Panc1 (cell line): ENCODE results near the gene IGFLR1. TPM values are rescaled to one million over a fixed set of nuclear protein-coding genes. Genes with fewer than 3 reads are reported as not detected.
"Not testable (repeated sequence)": the region's sequence is repeated elsewhere in the genome, so short reads cannot be mapped to it uniquely, and the experiment has no call there.

ENCODE experiments used
- ATAC-seq: fragments of 200-7000 bp; cut with Tn5 transposase; 2 replicates; pipeline ENCODE4 v1.9.1; 2020; ENCODE audit warnings: mild to moderate bottlenecking, moderate library complexity
- BruUV-seq: library from RNA; stranded (reverse); fragments of 400-500 nt; replicated peaks from 2 replicates; lab custom pipeline; 2021; lab: Mats Ljungman, UMichigan
- CTCF ChIA-PET: fragments of 300-600 bp; sonication (Branson Sonifier 250); formaldehyde crosslinking; loops from one replicate; lab custom pipeline; 2022; ENCODE audit warnings: antibody characterized with exemption; lab: Charles Lee
- POLR2A ChIA-PET: fragments of 300-600 bp; sonication (Branson Sonifier 250); formaldehyde crosslinking; loops from one replicate; lab custom pipeline; 2022; ENCODE audit warnings: antibody characterized with exemption; lab: Charles Lee
- DNase-seq: peaks from one replicate; pipeline ENCODE4 v3.0.0-alpha.2; 2010; ENCODE audit warnings: low read depth, low spot score
- H3K27ac ChIP-seq: 2 replicates; pipeline ENCODE4 v1.5.1; 2011; ENCODE audit warnings: mild to moderate bottlenecking, low read length, inconsistent platforms
- H3K27me3 ChIP-seq: fragments of 200-500 bp; sonication (Bioruptor generic); 2 replicates; pipeline ENCODE4 v1.6.0; 2014; ENCODE audit warnings: low read length, inconsistent platforms; ENCODE audit not compliant: control insufficient read depth, insufficient read depth
- H3K36me3 ChIP-seq: fragments of 200-500 bp; sonication (Bioruptor generic); 2 replicates; pipeline ENCODE4 v1.5.1; 2014; ENCODE audit warnings: inconsistent platforms, mild to moderate bottlenecking, low read length, moderate library complexity; ENCODE audit not compliant: control insufficient read depth, insufficient read depth
- H3K4me1 ChIP-seq: 2 replicates; pipeline ENCODE4 v1.5.1; 2011; ENCODE audit warnings: inconsistent platforms, mild to moderate bottlenecking, low read length, moderate library complexity; ENCODE audit not compliant: control insufficient read depth, insufficient read depth
- H3K4me3 ChIP-seq, 2 experiments: 2 replicates each; pipeline ENCODE4 v1.5.1; 2011 to 2012; ENCODE audit warnings: low read depth in 2 of 2, low read length in 2 of 2, mild to moderate bottlenecking in 2 of 2, inconsistent platforms in 1 of 2, moderate library complexity in 1 of 2
- H3K9me3 ChIP-seq: fragments of 200-500 bp; sonication (Bioruptor generic); 2 replicates; pipeline ENCODE4 v1.5.1; 2014; ENCODE audit warnings: low read depth, mild to moderate bottlenecking, inconsistent platforms, low read length, moderate library complexity; ENCODE audit not compliant: control insufficient read depth, insufficient read depth
- POLR2AphosphoS5 ChIP-seq: IDR thresholded peaks from 2 replicates; pipeline ENCODE4 v1.6.1; 2012; ENCODE audit warnings: mild to moderate bottlenecking, low read depth, low read length, moderate library complexity
- REST ChIP-seq, 2 experiments: IDR thresholded peaks; 2 replicates each; pipeline ENCODE4 v1.6.1; 2011 to 2012; ENCODE audit warnings: low read depth in 2 of 2, control low read depth in 1 of 2, low read length in 1 of 2, mild to moderate bottlenecking in 1 of 2, moderate library complexity in 1 of 2; ENCODE audit not compliant: insufficient read depth in 1 of 2
- SIN3A ChIP-seq: IDR thresholded peaks from 2 replicates; pipeline ENCODE4 v1.6.1; 2012; ENCODE audit warnings: low read depth, mild to moderate bottlenecking, low read length, moderate library complexity, borderline replicate concordance; ENCODE audit not compliant: insufficient read depth
- TCF7L2 ChIP-seq: IDR thresholded peaks from 2 replicates; pipeline ENCODE4 v1.6.1; 2011; ENCODE audit warnings: mild to moderate bottlenecking, low read depth, low read length, inconsistent platforms
- in situ Hi-C: cut with HindIII; loops from 2 replicates; pipeline ENCODE4 v1.10.0; 2016; ENCODE audit warnings: low sequenced_read_pairs, low pct_unique_long_range_greater_than_20kb
- intact Hi-C: fragments of 100-400 bp; cut with micrococcal nuclease; formaldehyde crosslinking; loops from one replicate; pipeline ENCODE4 v1.10.0; 2022; ENCODE audit not compliant: unreplicated experiment
- total RNA-seq: library from RNA; stranded (reverse); gene quantifications from one replicate; pipeline ENCODE4 v1.2.1, GENCODE V29; 2021; ENCODE audit not compliant: unreplicated experiment
- TF ChIP-seq, protein P1 (sequence below): fragments of 450-650 bp; IDR thresholded peaks from 2 replicates; pipeline ENCODE4 v1.5.1; 2017; ENCODE audit warnings: mild to moderate bottlenecking

Gene IGFLR1
- total RNA-seq, 1 experiment from 2014 or later: 12.5 TPM

DNA sequence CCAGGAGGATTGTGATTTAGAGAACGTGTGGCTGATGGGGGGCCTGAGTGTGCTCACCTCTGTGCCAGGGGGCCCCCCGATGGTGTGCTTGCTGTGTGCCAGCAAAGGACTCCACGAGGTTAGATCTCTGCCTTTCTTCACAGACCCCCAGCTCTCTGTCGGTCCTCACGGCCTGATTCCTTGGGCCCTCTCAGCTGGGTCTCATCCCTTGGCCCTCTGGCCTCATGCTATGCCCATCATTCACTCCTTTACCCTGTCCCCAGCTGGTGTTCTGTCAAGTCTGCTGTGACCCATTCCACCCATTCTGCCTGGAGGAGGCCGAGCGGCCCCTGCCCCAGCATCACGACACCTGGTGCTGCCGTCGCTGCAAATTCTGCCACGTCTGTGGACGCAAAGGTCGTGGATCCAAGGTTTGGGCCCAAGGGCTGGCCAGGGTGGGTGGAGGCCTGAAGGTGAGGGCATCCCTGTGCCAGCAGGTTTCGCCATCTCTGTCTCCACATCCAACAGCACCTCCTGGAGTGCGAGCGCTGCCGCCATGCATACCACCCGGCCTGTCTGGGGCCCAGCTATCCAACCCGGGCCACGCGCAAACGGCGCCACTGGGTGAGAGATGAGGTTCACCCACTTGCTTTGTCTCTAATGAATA, 16.9 kb downstream of the IGFLR1 start:
- DNase-seq (no peak), ATAC-seq (no peak)
- H3K27ac ChIP-seq: no peak overlapping the region
- TF ChIP-seq REST (IDR thresholded peaks at IDR 0.05; ENCODE audit: insufficient read depth in 1 of 2, low read depth in 2 of 2, low read length in 1 of 2) (no peak), SIN3A (no peak), TCF7L2 (no peak), POLR2AphosphoS5 (no peak)
- TF ChIP-seq, protein P1, sequence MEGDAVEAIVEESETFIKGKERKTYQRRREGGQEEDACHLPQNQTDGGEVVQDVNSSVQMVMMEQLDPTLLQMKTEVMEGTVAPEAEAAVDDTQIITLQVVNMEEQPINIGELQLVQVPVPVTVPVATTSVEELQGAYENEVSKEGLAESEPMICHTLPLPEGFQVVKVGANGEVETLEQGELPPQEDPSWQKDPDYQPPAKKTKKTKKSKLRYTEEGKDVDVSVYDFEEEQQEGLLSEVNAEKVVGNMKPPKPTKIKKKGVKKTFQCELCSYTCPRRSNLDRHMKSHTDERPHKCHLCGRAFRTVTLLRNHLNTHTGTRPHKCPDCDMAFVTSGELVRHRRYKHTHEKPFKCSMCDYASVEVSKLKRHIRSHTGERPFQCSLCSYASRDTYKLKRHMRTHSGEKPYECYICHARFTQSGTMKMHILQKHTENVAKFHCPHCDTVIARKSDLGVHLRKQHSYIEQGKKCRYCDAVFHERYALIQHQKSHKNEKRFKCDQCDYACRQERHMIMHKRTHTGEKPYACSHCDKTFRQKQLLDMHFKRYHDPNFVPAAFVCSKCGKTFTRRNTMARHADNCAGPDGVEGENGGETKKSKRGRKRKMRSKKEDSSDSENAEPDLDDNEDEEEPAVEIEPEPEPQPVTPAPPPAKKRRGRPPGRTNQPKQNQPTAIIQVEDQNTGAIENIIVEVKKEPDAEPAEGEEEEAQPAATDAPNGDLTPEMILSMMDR: no peak
- in situ Hi-C loops (no loop called here), intact Hi-C loops (no loop called here)
- ChIA-PET POLR2A (interaction anchor here (0.5 kb wide), 1 partner anchor 787 kb away, joined by 5 read pairs; no protein-coding TSS in a partner anchor), CTCF (no interaction called here)
- H3K36me3 ChIP-seq: peaks cover 30% of the 10 kb centered on the region
- H3K4me1 ChIP-seq: no peaks in the 10 kb centered on the region
- H3K27me3 ChIP-seq: no peaks in the 10 kb centered on the region
- BruUV-seq: no TSS peak
- H3K4me3 ChIP-seq: no peak overlapping the region
- no peaks in the 10 kb centered on the region for H3K9me3 ChIP-seq

- in situ Hi-C loops: no loop called here
- Histone ChIP-seq H3K27me3 (no peaks in the 10 kb centered on the region), H3K4me1 (peaks cover under 1% of the 10 kb centered on the region; the same call in 1 of the 2 replicates), H3K27ac (no peak overlapping the region), H3K4me3 (no peak overlapping the region), H3K9me3 (no peaks in the 10 kb centered on the region), H3K36me3 (peaks cover 30% of the 10 kb centered on the region)
- ChIA-PET CTCF (no interaction called here), POLR2A (interaction anchor here (0.5 kb wide), 1 partner anchor 786 kb away, joined by 5 read pairs; no protein-coding TSS in a partner anchor)
- ATAC-seq (no peak), DNase-seq (no peak)
- intact Hi-C loops: no loop called here
- no TSS peak for BruUV-seq
- no peak for TF ChIP-seq TCF7L2
- TF ChIP-seq REST (IDR thresholded peaks at IDR 0.05; ENCODE audit: insufficient read depth in 1 of 2, low read depth in 2 of 2, low read length in 1 of 2): no peak
- TF ChIP-seq POLR2AphosphoS5: no peak
- no peak for TF ChIP-seq SIN3A
- TF ChIP-seq, protein P1: no peak
Measured at GRCh38 chr19:35724560-35724959, 17.7 kb downstream of the IGFLR1 start.

DNA sequence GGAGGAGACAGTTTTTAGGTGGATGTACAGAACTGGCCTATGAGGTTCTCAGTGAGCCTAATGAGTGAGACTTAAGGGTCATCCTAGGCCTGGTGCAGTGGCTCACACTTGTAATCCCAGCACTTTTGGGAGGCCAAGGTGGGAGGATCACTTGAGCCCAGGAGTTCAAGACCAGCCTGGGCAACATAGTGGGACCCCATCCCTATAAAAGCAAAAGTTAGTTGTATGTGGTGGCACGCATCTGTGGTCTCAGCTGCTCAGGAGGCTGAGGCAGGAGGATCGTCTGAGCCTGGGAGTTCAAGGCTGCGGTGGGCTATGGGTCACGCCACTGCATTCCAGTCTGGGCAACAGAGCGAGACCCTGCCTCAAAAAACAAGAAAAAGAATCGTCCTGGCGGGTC, 18.1 kb downstream of the IGFLR1 start:
- in situ Hi-C loops: not testable (repeated sequence)
- H3K36me3 ChIP-seq: peaks cover 27% of the 10 kb centered on the region

More for the DNA sequence above, 18.1 kb downstream of the IGFLR1 start:
- DNase-seq, CTCF ChIA-PET, POLR2A ChIA-PET, ATAC-seq, H3K27ac ChIP-seq, H3K4me3 ChIP-seq, BruUV-seq, intact Hi-C loops, H3K4me1 ChIP-seq, H3K27me3 ChIP-seq, H3K9me3 ChIP-seq: not testable (repeated sequence)
